C4-2B (cell line): ENCODE results near the gene PIK3C2G.

Source experiments
- ZFX ChIP-seq: fragments of 450-650 bp; IDR thresholded peaks from 2 replicates; pipeline ENCODE4 v1.6.1; 2017
- TF ChIP-seq, protein P1 (sequence below): fragments of 450-650 bp; conservative IDR thresholded peaks from 2 replicates; pipeline ENCODE4 v1.5.1; 2017; ENCODE audit warnings: mild to moderate bottlenecking

DNA sequence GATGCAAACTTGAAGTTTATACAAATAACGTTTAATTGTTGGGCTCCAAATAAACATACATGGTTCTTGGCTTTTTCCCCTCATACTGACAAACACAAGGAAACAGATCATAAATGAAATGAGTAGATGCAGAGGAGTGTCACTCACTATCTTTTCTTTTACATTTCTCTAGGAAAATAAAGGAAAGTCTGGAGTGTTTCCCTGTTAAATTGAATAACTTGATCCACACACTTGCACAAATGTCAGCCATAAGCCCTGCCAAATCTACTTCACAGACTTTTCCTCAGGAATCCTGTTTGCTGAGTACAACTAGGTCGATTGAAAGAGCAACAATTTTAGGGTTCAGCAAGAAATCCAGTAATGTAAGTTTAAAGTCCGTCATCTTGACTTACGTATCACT is 301.2 kb downstream of the PIK3C2G start:
- TF ChIP-seq, protein P1, sequence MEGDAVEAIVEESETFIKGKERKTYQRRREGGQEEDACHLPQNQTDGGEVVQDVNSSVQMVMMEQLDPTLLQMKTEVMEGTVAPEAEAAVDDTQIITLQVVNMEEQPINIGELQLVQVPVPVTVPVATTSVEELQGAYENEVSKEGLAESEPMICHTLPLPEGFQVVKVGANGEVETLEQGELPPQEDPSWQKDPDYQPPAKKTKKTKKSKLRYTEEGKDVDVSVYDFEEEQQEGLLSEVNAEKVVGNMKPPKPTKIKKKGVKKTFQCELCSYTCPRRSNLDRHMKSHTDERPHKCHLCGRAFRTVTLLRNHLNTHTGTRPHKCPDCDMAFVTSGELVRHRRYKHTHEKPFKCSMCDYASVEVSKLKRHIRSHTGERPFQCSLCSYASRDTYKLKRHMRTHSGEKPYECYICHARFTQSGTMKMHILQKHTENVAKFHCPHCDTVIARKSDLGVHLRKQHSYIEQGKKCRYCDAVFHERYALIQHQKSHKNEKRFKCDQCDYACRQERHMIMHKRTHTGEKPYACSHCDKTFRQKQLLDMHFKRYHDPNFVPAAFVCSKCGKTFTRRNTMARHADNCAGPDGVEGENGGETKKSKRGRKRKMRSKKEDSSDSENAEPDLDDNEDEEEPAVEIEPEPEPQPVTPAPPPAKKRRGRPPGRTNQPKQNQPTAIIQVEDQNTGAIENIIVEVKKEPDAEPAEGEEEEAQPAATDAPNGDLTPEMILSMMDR = no peak
- TF ChIP-seq ZFX = no peak
